K562 (cell line): ENCODE results near the gene PPIL4. TPM values are rescaled to one million over a fixed set of nuclear protein-coding genes. Genes with fewer than 3 reads are reported as not detected.

ENCODE experiments used
- ATAC-seq: fragments of 200-7000 bp; cut with Tn5 transposase; 3 replicates; pipeline ENCODE4 v1.9.1; 2020; ENCODE audit warnings: moderate library complexity
- BruUV-seq: library from RNA; stranded (reverse); fragments of 400-500 nt; replicated peaks from 2 replicates; lab custom pipeline; 2021; lab: Mats Ljungman, UMichigan
- CTCF ChIA-PET: fragments of 300-600 bp; formaldehyde crosslinking; extraction: SDS; loops from one replicate; lab custom pipeline; 2021; ENCODE audit warnings: low intra/inter-chr PET ratio; lab: Yijun Ruan, JAX
- POLR2A ChIA-PET: fragments of 300-600, 350-650 bp; sonication (Branson Sonifier 250); formaldehyde crosslinking; extraction: SDS; loops from one replicate; lab custom pipeline; 2021; ENCODE audit warnings: antibody characterized with exemption, inconsistent platforms; lab: Yijun Ruan, JAX
- DNase-seq, 4 experiments: peaks; one replicate each; pipeline versions ENCODE4 v3.0.0 to v3.0.0-alpha.2; 2011 to 2018; ENCODE audit warnings: low spot score in 3 of 4, mixed read lengths in 3 of 4; ENCODE audit errors: extremely low read depth in 1 of 4
- FAIRE-seq: peaks from 2 replicates; lab custom pipeline; 2011; peaks lifted over from hg19 to GRCh38; lab: Jason Lieb, UNC
- H2AFZ ChIP-seq: 2 replicates; pipeline ENCODE4 v1.6.0; 2011; ENCODE audit warnings: low read depth, low read length, control low read depth, inconsistent platforms
- H3K27ac ChIP-seq: fragments of 200-600 bp; 3 replicates; pipeline ENCODE4 v1.8.0; 2011; ENCODE audit warnings: low read depth, mild to moderate bottlenecking, control low read depth, inconsistent platforms, low read length, moderate library complexity, mixed read lengths; ENCODE audit errors: extremely low read depth
- H3K27me3 ChIP-seq, 2 experiments: fragments of 300-600 bp in 1 of 2; 2 replicates in 1 of 2; 3 replicates in 1 of 2; pipeline versions ENCODE4 v1.6.0 to v1.8.0; 2011; ENCODE audit warnings: inconsistent platforms in 2 of 2, low read length in 2 of 2, mild to moderate bottlenecking in 1 of 2, mixed read lengths in 1 of 2, moderate library complexity in 1 of 2; ENCODE audit not compliant: control insufficient read depth in 2 of 2, insufficient read depth in 2 of 2
- H3K36me3 ChIP-seq: fragments of 300-600 bp; 3 replicates; pipeline ENCODE4 v1.8.0; 2011; ENCODE audit warnings: mild to moderate bottlenecking, low read length, inconsistent platforms; ENCODE audit not compliant: control insufficient read depth, insufficient read depth
- H3K4me1 ChIP-seq, 2 experiments: fragments of 200-600 bp in 1 of 2; replicated peaks in 1 of 2; 2 replicates in 1 of 2; 3 replicates in 1 of 2; pipeline versions ENCODE4 v1.5.1 to v1.8.0; 2011; ENCODE audit warnings: inconsistent platforms in 2 of 2, low read length in 2 of 2, mild to moderate bottlenecking in 1 of 2, mixed read lengths in 1 of 2, moderate library complexity in 1 of 2; ENCODE audit not compliant: control insufficient read depth in 2 of 2, insufficient read depth in 2 of 2
- H3K4me2 ChIP-seq: 2 replicates; pipeline ENCODE4 v1.6.1; 2011; ENCODE audit warnings: low read length, control low read depth, inconsistent platforms, mixed read lengths; ENCODE audit not compliant: insufficient read depth
- H3K4me3 ChIP-seq: fragments of 200-600 bp; sonication (generic), shearing (Covaris generic); 2 replicates; pipeline ENCODE4 v1.5.1; 2016; ENCODE audit warnings: control low read depth, inconsistent platforms
- H3K79me2 ChIP-seq: fragments of 200-600 bp; 3 replicates; pipeline ENCODE4 v1.8.0; 2011; ENCODE audit warnings: low read length, inconsistent platforms; ENCODE audit not compliant: control insufficient read depth, insufficient read depth
- H3K9ac ChIP-seq, 2 experiments: 2 replicates each; pipeline versions ENCODE4 v1.6.0 to v1.6.1; 2011; ENCODE audit warnings: low read depth in 2 of 2, low read length in 2 of 2, control low read depth in 1 of 2, inconsistent platforms in 1 of 2, mild to moderate bottlenecking in 1 of 2, mixed read lengths in 1 of 2; ENCODE audit not compliant: insufficient read depth in 1 of 2
- H3K9me1 ChIP-seq: one replicate; pipeline ENCODE4 v1.6.0; 2011; ENCODE audit warnings: inconsistent platforms, mild to moderate bottlenecking, low read length, moderate library complexity; ENCODE audit not compliant: control insufficient read depth, insufficient read depth
- H3K9me3 ChIP-seq: replicated peaks from 2 replicates; pipeline ENCODE4 v1.5.1; 2011; ENCODE audit warnings: low read depth, low read length, inconsistent platforms; ENCODE audit not compliant: control insufficient read depth, insufficient read depth
- H4K20me1 ChIP-seq: replicated peaks from 2 replicates; pipeline ENCODE4 v1.6.1; 2011; ENCODE audit warnings: low read length, inconsistent platforms, mixed read lengths; ENCODE audit not compliant: control insufficient read depth, insufficient read depth
- HDAC8 ChIP-seq: fragments of 450-650 bp; IDR thresholded peaks from 2 replicates; pipeline ENCODE4 v1.6.1; 2016; ENCODE audit warnings: mild to moderate bottlenecking, missing genetic modification characterization, moderate library complexity, missing compliant biosample characterization
- L3MBTL2 ChIP-seq: fragments of 450-650 bp; IDR thresholded peaks from 2 replicates; pipeline ENCODE4 v1.6.1; 2016; ENCODE audit warnings: mild to moderate bottlenecking, moderate library complexity
- MEF2A ChIP-seq: IDR thresholded peaks from 2 replicates; pipeline ENCODE4 v1.6.1; 2011; ENCODE audit warnings: low read depth, mild to moderate bottlenecking, low read length, moderate library complexity; ENCODE audit not compliant: control insufficient read depth
- RAD21 ChIP-seq, 2 experiments: fragments of 250-450 bp in 1 of 2; fragments of 450-650 bp in 1 of 2; sonication (Bioruptor Pico) in 1 of 2; formaldehyde crosslinking in 1 of 2; IDR thresholded peaks in 1 of 2; conservative IDR thresholded peaks in 1 of 2; 2 replicates each; pipeline versions ENCODE4 v1.4.0 to v1.8.0; 2020 to 2022; ENCODE audit warnings: mild to moderate bottlenecking in 2 of 2, moderate library complexity in 1 of 2
- RUNX1 ChIP-seq: sonication (generic); IDR thresholded peaks from 2 replicates; pipeline ENCODE4 v1.6.1; 2016; ENCODE audit warnings: antibody characterized with exemption, low read depth
- SRSF7 ChIP-seq: fragments of 200-400 bp; formaldehyde crosslinking; optimal IDR thresholded peaks from 2 replicates; pipeline ENCODE3; 2017; ENCODE audit warnings: mild to moderate bottlenecking, low read depth, low read length
- U2AF2 ChIP-seq: fragments of 200-400 bp; formaldehyde crosslinking; optimal IDR thresholded peaks from 2 replicates; pipeline ENCODE3; 2017; ENCODE audit warnings: low read depth, mild to moderate bottlenecking, low read length
- ZNF77 ChIP-seq: fragments of 250-450 bp; sonication (Bioruptor Pico); IDR thresholded peaks from 2 replicates; pipeline ENCODE4 v1.5.0; 2020
- WGBS: fragments of 100-300 bp; shearing (Covaris generic); methylation state at CpG from one replicate; pipeline ENCODE4 v1.1.6; 2016; ENCODE audit warnings: low coverage, mixed read lengths; ENCODE audit not compliant: insufficient coverage; ENCODE audit errors: missing lambda C conversion rate; 5-methylcytosine and 5-hydroxymethylcytosine counted together
- in situ Hi-C: fragments of 300-500 bp; cut with MboI; formaldehyde crosslinking; loops from 4 replicates; pipeline ENCODE4 v1.15.0; 2018; ENCODE audit warnings: inconsistent platforms, mixed read lengths
- intact Hi-C: fragments of 100-400 bp; cut with micrococcal nuclease; formaldehyde crosslinking; loops from 2 replicates; pipeline ENCODE4 v1.14.2; 2022
- polyA plus RNA-seq, 8 experiments: library from polyadenylated mRNA; depleted of rRNA in 4 of 8; stranded (reverse) in 5 of 8; unstranded in 3 of 8; fragments of >200 nt; fragmentation: Nextera tagmentation in 2 of 8; fragmentation: Illumina TruSeq in 1 of 8; extraction: Ambion mirVana in 2 of 8; extraction: Trizol in 1 of 8; gene quantifications; 2 replicates each; pipeline versions ENCODE4 v1.2.1 to v1.2.3, GENCODE V29; 2011 to 2014; ENCODE audit warnings: inconsistent platforms in 1 of 8, missing spikeins in 1 of 8
- total RNA-seq, 7 experiments: library from RNA; depleted of rRNA in 6 of 7; stranded (reverse); fragments of >200 nt in 6 of 7; fragmentation: Illumina TruSeq in 2 of 7; extraction: Trizol in 2 of 7; gene quantifications; 2 replicates each; pipeline versions ENCODE4 v1.2.1 to v1.2.3, GENCODE V29; 2011 to 2021; ENCODE audit warnings: low replicate concordance in 1 of 7
- TF ChIP-seq, protein P1 (sequence below): sonication (generic); formaldehyde crosslinking; IDR thresholded peaks from 2 replicates; pipeline ENCODE4 v1.8.0; 2022; ENCODE audit warnings: mild to moderate bottlenecking, missing genetic modification reagents
- TF ChIP-seq, protein P2 (sequence below): fragments of 450-650 bp; formaldehyde crosslinking; IDR thresholded peaks from 2 replicates; pipeline ENCODE4 v1.4.0; 2020; ENCODE audit warnings: mild to moderate bottlenecking, moderate library complexity
- TF ChIP-seq, protein P3 (sequence below), 2 experiments: fragments of 450-650 bp in 1 of 2; sonication (generic) in 1 of 2; formaldehyde crosslinking in 1 of 2; IDR thresholded peaks in 1 of 2; conservative IDR thresholded peaks in 1 of 2; 2 replicates each; pipeline versions ENCODE4 v1.6.1 to v1.8.1; 2016 to 2023; ENCODE audit warnings: mild to moderate bottlenecking in 2 of 2, moderate library complexity in 2 of 2, inconsistent platforms in 1 of 2, missing genetic modification reagents in 1 of 2
- TF ChIP-seq, protein P4 (sequence below): fragments of 250-450 bp; sonication (Bioruptor Pico); IDR thresholded peaks from 2 replicates; pipeline ENCODE4 v1.5.0; 2020; ENCODE audit warnings: mild to moderate bottlenecking
- TF ChIP-seq, protein P5 (sequence below): fragments of 450-650 bp; formaldehyde crosslinking; IDR thresholded peaks from 2 replicates; pipeline ENCODE4 v1.4.0; 2020; ENCODE audit warnings: mild to moderate bottlenecking, moderate library complexity

The PPIL4 gene
- total and polyA plus RNA-seq, 9 of the 15 experiments (the other 6 are each of a cell fraction or from before 2014, with no cell fraction given), result 14.5 to 55.2 (median 45.9) TPM

DNA sequence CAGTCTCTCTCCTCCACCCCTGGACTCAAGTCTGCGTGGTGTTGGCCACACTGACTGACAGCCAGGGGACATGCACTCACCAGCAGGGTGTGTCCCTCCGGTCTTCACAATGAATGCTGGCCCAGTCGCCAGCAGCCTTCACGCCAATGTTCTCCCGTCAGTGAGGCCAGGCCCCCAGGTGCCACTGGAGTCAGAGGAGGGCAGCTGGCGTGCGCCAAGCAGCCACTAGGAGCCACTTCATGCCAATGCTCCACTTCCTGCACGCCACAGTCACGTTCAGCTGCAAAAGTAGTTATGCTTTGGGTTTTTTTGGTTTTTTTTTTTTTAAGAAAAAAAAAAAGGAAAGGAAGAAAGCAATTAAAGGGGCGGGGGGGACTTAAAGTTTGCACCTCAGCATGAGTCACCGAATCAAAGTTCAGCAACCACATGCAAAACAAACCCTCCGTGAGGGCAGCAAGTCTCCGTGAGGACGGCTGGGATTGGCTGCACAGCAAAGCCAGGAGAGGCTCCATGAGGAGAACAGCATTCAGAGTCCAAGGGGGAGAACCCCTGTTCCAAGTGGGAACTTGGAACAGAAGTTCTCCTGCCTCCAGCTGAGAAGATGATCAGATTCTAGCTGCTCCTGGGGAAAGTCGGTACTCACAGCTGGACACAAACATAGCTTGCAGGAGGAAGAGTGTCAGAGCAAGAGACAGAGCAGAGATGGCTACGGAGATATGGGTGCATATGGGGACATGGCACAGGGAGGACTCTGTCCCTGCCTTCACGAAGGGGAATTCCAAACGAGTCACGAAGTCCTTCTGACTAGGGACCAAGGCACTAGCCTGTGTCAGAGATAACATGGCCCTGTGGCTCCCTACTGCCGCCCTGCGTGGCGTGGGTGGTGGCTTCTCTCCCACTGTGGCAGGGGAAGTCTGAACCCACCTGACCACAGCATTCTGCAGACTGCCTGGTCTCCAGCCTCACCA, 60.8 kb downstream of the PPIL4 start, which contains the start of gene ZC3H12D:
TSS of gene ZC3H12D (minus strand) at position 282 of the 968 bp plus-strand sequence. CDS start 10,471 bp downstream, outside the sequence.
- no TSS peak for BruUV-seq
- no peaks in the 10 kb centered on the region for H3K9me3 ChIP-seq
- no peak for FAIRE-seq
- H3K27me3 ChIP-seq, result peaks cover 48 to 71% of the 10 kb centered on the region in 2 experiments
- intact Hi-C loops, result no loop called here
- in situ Hi-C loops, result no loop called here
- H3K4me3 ChIP-seq, result no peak within 1 kb of the TSS
- no peak within 1 kb of the TSS for H3K4me2 ChIP-seq
- peak within 1 kb of the TSS; percentile 34; the same call in 1 of the 2 replicates for H2AFZ ChIP-seq
- H3K9ac ChIP-seq, result peak within 1 kb of the TSS in 1 of 2 experiments; percentile 37; a peak in 2 of 4 replicates
- ChIA-PET POLR2A (interaction anchor here (0.6 to 0.8 kb wide), 3 partner anchors 14 to 403 kb away, joined by 3 to 5 read pairs (median 3); no protein-coding TSS in a partner anchor), CTCF (no interaction called here)
- no peaks in the 10 kb centered on the region for H3K79me2 ChIP-seq
- DNase-seq, result peak in 1 of 4 experiments; percentile 40
- H3K4me1 ChIP-seq, result peaks cover 3 to 23% of the 10 kb centered on the region in 2 experiments; a peak in 3 of 5 replicates
- ATAC-seq, result peak; percentile 75
- no peak within 1 kb of the TSS for H3K27ac ChIP-seq
- 2% methylated on average over 22 of the region's 22 CpGs for WGBS
- H3K36me3 ChIP-seq, result no peaks in the 10 kb centered on the region
- H4K20me1 ChIP-seq, result no peaks in the 10 kb centered on the region
- H3K9me1 ChIP-seq, result no peaks in the 10 kb centered on the region
- TF ChIP-seq L3MBTL2, result 0 out of 2 replicates have a peak, but pooled peaks have one; percentile 19
- peak in 1 of 2 experiments; percentile 4; a peak in 1 of 4 replicates for TF ChIP-seq RAD21 (CRISPR knock-in tag; conservative IDR thresholded peaks at IDR 0.05 in 1 of 2, IDR thresholded peaks at IDR 0.05 in 1 of 2)
- TF ChIP-seq SRSF7, result no peak
- TF ChIP-seq MEF2A, result no peak
- TF ChIP-seq ZNF77 (CRISPR knock-in tag), result no peak
- TF ChIP-seq HDAC8 (tag), result no peak
- TF ChIP-seq, protein P1, sequence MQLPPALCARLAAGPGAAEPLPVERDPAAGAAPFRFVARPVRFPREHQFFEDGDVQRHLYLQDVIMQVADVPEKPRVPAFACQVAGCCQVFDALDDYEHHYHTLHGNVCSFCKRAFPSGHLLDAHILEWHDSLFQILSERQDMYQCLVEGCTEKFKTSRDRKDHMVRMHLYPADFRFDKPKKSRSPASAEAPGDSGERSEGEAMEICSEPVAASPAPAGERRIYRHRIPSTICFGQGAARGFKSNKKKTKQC, result no peak
- TF ChIP-seq, protein P2, sequence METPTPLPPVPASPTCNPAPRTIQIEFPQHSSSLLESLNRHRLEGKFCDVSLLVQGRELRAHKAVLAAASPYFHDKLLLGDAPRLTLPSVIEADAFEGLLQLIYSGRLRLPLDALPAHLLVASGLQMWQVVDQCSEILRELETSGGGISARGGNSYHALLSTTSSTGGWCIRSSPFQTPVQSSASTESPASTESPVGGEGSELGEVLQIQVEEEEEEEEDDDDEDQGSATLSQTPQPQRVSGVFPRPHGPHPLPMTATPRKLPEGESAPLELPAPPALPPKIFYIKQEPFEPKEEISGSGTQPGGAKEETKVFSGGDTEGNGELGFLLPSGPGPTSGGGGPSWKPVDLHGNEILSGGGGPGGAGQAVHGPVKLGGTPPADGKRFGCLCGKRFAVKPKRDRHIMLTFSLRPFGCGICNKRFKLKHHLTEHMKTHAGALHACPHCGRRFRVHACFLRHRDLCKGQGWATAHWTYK (CRISPR knock-in tag), result no peak
- TF ChIP-seq, protein P3, sequence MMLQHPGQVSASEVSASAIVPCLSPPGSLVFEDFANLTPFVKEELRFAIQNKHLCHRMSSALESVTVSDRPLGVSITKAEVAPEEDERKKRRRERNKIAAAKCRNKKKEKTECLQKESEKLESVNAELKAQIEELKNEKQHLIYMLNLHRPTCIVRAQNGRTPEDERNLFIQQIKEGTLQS (IDR thresholded peaks at IDR 0.05), result 0 out of 2 replicates have a peak, but pooled peaks have one; percentile 10
- TF ChIP-seq, protein P3 (CRISPR knock-in tag; conservative IDR thresholded peaks at IDR 0.05), result no peak
- no peak for TF ChIP-seq RUNX1
- TF ChIP-seq, protein P4, sequence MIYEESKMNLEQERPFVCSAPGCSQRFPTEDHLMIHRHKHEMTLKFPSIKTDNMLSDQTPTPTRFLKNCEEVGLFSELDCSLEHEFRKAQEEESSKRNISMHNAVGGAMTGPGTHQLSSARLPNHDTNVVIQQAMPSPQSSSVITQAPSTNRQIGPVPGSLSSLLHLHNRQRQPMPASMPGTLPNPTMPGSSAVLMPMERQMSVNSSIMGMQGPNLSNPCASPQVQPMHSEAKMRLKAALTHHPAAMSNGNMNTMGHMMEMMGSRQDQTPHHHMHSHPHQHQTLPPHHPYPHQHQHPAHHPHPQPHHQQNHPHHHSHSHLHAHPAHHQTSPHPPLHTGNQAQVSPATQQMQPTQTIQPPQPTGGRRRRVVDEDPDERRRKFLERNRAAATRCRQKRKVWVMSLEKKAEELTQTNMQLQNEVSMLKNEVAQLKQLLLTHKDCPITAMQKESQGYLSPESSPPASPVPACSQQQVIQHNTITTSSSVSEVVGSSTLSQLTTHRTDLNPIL (CRISPR knock-in tag), result no peak
- TF ChIP-seq, protein P5, sequence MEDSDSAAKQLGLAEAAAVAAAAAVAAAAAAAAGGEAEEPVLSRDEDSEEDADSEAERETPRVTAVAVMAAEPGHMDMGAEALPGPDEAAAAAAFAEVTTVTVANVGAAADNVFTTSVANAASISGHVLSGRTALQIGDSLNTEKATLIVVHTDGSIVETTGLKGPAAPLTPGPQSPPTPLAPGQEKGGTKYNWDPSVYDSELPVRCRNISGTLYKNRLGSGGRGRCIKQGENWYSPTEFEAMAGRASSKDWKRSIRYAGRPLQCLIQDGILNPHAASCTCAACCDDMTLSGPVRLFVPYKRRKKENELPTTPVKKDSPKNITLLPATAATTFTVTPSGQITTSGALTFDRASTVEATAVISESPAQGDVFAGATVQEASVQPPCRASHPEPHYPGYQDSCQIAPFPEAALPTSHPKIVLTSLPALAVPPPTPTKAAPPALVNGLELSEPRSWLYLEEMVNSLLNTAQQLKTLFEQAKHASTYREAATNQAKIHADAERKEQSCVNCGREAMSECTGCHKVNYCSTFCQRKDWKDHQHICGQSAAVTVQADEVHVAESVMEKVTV (CRISPR knock-in tag), result no peak
- no peak for TF ChIP-seq U2AF2
